ENCODE measurements around the gene ADAM12. TPM values are rescaled to one million over a fixed set of nuclear protein-coding genes. Genes with fewer than 3 reads are reported as not detected.
"Not testable (repeated sequence)": the region's sequence is repeated elsewhere in the genome, so short reads cannot be mapped to it uniquely, and the experiment has no call there.

ADAM12 gene
- total RNA-seq, 1 donor from 2014 or later, result 0.68 TPM

DNA sequence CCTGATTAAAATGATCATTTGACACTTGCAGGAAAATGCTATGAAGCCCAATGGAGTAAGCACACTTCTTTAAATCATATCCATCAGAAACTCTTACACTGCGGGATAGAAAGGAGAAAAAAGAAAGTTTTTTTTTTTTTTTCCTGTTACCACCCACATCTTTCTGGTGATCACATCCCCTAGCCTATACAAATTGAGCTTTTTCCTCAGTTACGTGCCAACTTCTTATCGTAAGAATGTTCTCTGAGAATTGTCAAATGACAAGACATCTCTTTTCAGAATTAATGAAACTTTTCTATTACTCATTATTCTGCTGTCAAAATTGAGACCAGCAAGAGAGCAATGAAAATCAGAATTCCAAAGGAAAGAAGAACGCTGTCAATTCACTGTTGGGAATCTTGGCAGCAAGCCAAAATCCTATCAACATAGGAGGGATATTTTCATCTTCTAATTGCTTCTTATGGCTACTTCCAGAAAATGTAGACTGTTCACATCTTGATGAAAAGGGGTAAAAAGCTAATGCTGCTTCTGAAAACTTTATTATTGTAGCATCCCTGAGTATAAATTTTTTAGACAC is 179.5 kb downstream of the ADAM12 start:
- DNase-seq, result peak; percentile 1

GRCh38 chr10:126207851-126208250 is 180.4 kb downstream of the ADAM12 start:
- no peak for DNase-seq

DNA sequence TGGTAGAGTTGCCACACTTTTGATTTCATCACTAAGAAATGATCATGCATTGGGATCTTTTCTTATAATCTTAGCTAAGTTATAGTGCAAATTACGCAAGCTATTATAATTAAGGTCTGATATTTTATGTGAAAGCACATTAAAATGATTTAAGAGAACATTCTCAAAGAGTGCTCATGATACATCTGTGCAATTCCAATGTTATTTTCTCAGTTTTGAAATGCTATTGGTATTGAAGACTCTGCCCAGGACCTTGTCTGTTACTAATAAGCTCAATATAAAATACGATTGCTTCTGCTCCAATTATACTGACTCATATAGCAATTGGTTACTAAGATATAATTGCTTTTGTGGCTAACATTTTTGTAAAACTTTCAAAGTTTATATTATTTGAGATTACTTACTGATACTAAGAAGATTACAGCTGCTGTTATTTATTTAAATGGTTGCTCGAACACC is 180.9 kb downstream of the ADAM12 start:
- no peak for DNase-seq

- DNase-seq, result no peak
These were observed 182.6 kb downstream of the ADAM12 start for GRCh38 chr10:126205486-126206205.

DNA sequence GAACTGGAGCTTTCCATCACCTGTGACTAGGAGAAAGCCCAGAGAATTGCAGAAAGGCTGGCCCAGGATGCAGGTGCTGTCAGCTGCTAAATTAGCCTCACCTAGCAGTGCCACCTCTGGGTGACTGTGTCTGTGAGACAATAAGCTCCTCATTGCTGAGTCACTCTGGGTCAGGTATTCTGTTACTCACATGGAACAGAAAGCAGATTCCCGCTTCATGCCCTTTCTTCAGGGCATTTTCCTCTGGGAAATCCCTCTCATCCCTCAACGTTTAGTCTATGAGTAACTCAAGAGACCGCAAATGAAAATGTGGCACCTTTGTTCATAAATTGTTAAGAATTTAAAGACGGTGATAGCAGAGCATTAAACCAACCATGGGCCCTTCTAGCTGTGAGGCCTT is 184.0 kb downstream of the ADAM12 start:
- DNase-seq, result no peak

GRCh38 chr10:126203746-126204145 is 184.5 kb downstream of the ADAM12 start:
- DNase-seq, result no peak

- no peak for DNase-seq
These were observed 186.7 kb downstream of the ADAM12 start for GRCh38 chr10:126201603-126202002.

- no peak for DNase-seq
These were observed 188.9 kb downstream of the ADAM12 start for GRCh38 chr10:126199221-126199998.

DNA sequence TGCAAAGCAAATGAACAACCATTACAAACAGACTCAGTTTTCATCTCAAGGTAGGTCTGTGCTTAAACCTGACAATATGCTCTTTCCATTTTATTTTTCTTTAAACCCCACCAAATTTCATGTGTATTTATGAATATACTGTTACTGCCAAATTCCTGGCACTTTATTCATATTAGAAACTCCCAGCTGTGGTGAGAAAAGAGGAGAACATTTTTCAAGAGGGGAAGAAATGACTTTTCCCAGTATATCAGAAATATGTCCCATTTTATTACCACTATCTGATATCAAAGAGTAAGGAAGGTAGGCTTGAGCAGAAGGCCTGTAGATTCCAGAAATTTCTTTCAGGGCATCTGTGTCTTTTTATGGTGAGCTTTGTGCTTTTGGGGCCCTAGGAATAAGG is 189.6 kb downstream of the ADAM12 start:
- DNase-seq, result no peak

- no peak for DNase-seq
These were observed 191.2 kb downstream of the ADAM12 start for GRCh38 chr10:126197036-126197543.

DNA sequence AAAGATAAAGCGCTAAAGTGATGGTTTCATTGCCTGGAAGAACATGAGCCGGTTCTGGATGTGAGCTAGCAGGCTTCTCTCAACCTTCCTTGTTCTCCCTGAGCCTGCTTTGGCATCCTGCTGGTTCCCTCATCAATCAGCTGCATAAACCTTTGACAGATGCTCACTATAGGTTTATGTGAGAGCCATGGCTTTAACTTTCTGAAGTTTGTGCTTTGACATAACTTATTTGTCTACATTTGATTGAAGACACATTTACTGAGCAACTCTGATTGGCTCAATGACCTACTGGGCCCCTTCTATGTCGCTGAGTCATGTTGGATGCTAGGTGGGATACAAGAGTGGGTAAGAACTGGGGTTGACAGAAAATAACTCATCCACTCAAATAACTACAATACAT is 192.0 kb downstream of the ADAM12 start:
- no peak for DNase-seq

- no peak for DNase-seq
These were observed 197.1 kb downstream of the ADAM12 start for GRCh38 chr10:126191192-126191591.

DNA sequence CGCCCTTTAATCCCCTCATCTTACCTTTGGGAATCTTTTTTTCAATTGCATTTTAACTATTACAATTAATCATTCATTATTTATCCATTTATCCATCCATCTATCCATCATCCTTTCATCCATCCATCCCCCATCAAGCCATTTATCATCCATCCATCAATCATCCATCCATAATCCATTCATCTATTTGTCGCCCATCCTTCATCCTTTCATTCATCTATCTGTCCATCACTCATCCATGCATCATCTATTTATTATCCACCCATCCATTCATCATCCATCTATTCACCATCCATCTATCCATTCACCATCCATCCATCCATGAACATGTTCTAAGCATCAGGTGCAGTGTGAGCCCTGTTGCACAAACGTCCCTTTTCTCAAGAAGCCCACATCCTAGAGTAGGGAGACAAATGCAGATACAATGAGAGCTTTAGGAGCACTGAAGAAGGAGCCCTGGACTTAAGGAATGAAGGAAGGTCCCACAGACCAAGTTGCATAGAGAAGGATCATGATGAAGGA is 199.5 kb downstream of the ADAM12 start:
- no peak for DNase-seq

DNA sequence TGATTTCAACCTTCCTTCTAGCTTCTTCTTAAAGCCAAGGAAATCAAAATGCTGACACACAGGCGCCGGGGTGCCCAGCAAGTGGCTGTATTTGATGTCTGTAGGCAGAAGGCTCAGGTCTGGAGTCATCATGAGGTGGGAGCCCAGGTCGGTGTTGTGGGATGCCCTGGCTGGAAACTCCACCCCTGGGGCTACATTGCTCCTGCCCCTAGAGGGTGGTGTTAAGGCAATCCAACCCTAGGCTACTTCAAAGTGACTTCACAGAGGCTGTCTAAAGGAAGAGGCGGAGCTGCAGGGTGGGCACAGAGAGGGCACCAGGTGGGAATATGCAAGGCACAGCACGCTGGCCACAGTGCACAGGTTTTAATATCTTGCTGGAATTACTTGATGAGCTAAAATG is 200.9 kb downstream of the ADAM12 start:
- DNase-seq, result no peak

- no peak for DNase-seq
These were observed 201.5 kb downstream of the ADAM12 start for GRCh38 chr10:126186766-126187165.

GRCh38 chr10:126185676-126186447 is 202.4 kb downstream of the ADAM12 start:
- no peak for DNase-seq

DNA sequence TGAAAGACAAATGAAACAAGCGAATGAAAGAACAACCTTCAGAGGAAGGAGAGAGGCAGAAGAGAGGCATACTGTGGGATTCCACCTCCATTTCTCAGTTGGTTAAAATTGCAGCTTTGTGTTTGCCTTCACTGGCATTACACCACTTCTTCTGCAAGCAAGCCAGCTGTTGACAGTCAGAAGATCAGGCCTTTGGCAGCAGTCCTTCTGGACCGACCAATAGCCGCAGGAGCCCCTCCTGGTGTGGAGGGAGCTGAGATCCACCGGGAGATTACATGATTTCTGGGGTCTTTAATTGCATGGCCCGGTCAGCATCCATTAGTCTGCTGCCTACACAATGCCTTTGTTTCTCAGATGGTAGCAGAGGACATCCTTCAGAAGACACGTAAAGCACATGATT is 206.7 kb downstream of the ADAM12 start:
- no peak for DNase-seq

GRCh38 chr10:126179637-126180036 is 208.6 kb downstream of the ADAM12 start:
- DNase-seq, result no peak

- DNase-seq, result no peak
These were observed 210.8 kb downstream of the ADAM12 start for GRCh38 chr10:126177417-126178030.

GRCh38 chr10:126175641-126176262 is 212.5 kb downstream of the ADAM12 start:
- no peak for DNase-seq

- not testable (repeated sequence) for DNase-seq
These were observed 215.5 kb downstream of the ADAM12 start for GRCh38 chr10:126172755-126173154.

All from dermis blood vessel endothelial cell (primary cell).